GM21737 (cell line): ENCODE results near the gene ZNF423.

ENCODE experiments used
- ATAC-seq: cut with Tn5 transposase; IDR thresholded peaks from one replicate; pipeline ENCODE4 v1.9.1; 2021; ENCODE audit warnings: mild to moderate bottlenecking, moderate library complexity; ENCODE audit not compliant: unreplicated experiment

The ZNF423 gene

GRCh38 chr16:49827805-49828438, 28.0 kb downstream of the ZNF423 start:
- no peak for ATAC-seq

- no peak for ATAC-seq
Measured at GRCh38 chr16:49826515-49826914, 29.4 kb downstream of the ZNF423 start.

DNA sequence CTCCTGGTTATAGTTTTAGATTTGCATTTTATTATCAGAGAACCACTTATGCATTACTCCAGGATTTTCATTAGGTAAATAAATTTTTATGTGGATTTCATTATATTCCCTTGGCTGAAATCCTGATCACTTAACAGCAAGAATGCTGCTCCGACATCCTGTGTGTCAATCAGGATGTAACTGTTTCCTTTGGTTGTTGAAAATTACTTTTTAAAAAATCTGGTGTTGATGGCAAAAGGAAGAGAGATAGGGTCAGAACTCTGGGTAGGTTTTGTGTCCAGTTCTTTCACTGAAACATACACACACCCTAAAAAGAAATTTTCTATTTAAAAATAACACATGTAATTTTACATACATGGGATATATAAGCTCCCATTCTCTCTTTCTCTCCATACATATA, 30.9 kb downstream of the ZNF423 start:
- ATAC-seq, result no peak

DNA sequence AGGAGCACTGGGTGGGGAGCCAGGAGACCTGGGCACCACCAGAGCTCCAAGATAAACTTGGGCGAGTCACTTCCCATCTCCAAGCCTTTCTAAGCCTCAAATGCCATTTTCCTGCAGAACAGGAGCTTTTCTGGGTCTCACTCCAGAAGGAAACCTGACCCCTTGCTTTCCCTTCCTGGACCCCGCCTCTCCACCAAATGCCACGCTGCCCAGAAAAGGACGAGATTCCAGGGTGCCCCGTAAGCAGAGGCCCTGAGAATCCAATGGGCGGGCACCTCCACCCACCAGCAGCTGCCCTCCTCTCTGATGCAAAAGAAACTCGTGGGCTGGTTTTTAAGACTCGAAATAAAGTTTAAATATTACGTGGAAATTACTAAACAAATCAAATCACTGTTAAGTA, 31.3 kb downstream of the ZNF423 start:
- ATAC-seq, result no peak

- ATAC-seq, result no peak
Measured at GRCh38 chr16:49822649-49823370, 33.1 kb downstream of the ZNF423 start.

DNA sequence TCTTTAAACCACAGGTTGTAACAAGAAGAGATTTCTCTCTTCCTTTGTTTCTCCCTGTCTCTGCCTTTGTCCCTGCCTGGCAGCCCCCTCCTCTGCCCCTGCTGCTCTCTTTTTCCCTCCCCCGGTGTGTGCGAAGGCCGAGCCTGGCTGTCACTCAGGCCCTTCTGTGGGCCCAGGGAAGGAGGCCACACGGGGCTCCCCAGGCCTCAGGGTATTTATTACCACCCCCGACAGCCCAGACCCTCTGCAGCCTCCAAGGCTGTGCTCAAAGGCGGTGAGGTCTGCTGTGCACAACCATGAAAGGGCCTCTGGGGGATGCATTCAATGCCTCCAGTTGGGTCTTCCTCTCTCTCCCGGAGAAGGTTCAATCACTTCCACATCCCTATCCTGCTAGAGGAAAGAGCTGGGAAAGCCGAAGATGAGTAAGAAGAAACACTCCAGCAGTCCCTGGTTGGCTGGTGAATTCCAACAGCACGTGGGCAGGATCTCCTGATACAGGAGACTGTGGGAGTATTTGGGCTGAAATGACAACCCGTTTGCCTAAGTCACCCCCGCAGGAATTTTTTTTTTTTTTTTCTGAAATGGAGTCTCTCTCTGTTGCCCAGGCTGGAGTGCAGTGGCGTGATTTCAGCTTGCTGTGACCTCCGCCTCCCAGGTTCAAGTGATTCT, 34.2 kb downstream of the ZNF423 start:
- ATAC-seq, result no peak

GRCh38 chr16:49821156-49821555, 34.8 kb downstream of the ZNF423 start:
- no peak for ATAC-seq

GRCh38 chr16:49817754-49818507, 38.0 kb downstream of the ZNF423 start:
- ATAC-seq, result no peak

DNA sequence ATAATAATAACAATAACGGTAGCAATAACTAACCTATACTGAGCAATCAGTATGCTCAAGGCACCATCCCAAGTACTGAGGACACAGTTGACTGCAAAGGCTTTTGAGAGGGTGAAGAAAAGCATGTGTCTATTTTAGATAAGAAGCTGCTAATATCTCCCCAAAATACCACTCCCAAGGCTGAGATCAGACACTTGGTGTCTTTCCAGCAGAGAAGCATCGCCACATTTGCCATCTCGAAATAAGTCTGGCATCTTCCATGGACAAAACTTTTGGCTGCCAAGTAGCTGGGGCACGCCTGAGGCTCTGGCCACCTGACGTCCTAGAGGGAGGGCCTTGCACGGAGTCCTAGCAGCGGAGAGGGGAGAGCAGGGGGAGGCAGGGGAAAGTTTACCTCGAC, 39.0 kb downstream of the ZNF423 start:
- ATAC-seq, result no peak

DNA sequence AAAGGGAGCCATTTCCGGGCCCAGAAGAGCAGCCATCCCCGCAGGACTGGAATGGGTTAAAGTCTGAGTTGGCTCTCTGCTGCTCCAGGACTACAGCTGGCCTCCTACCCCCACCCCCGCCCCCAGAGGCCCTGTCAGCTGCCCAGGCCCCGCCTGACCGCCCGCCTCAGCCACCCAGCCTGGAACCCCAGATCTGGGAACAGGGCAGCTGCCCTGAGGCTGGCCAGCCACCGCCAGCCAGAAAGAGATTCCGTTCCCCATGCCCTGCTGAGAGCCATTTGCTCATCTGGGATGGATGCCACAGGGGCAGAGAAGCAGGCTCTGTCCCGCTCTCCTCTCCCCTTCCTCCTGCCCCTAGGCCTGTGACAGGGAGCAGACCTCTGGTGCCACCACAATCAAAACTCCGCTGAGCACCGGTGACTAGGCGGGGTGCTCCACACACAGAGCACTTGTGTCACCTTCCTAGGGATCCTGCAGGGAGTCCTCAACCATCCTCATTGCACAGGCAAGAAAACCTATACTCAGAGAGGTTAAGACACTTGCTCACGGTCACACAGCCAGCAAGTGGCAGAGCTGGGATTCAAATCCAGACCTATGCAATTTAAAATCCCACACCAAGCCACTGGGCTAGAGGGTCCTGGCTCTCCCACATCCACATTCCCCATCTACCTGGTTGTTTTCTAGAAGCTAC, 44.1 kb downstream of the ZNF423 start:
- ATAC-seq, result no peak

GRCh38 chr16:49810831-49811230, 45.1 kb downstream of the ZNF423 start:
- ATAC-seq, result no peak

- ATAC-seq, result no peak
Measured at GRCh38 chr16:49809561-49809960, 46.4 kb downstream of the ZNF423 start.

DNA sequence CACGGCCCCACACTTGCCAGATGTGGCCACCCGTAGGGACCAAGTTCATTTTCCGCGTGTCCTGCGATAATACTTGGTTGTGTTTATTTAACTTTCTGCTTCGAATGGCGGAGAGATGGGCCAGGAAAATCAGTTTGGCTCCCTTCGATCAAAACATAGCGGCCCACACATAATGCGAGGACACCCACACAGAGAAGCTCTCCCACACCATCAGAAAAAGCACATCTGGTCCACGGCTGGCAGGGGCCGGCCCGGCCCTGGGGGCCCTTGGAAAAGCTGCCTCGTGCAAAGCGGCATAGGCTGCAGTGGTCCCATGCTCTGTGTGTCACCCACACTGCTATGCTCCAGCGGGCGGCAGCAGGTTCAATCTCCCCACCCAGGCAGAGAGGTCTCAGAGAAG, 46.9 kb downstream of the ZNF423 start:
- no peak for ATAC-seq

- no peak for ATAC-seq
Measured at GRCh38 chr16:49806446-49806845, 49.5 kb downstream of the ZNF423 start.

DNA sequence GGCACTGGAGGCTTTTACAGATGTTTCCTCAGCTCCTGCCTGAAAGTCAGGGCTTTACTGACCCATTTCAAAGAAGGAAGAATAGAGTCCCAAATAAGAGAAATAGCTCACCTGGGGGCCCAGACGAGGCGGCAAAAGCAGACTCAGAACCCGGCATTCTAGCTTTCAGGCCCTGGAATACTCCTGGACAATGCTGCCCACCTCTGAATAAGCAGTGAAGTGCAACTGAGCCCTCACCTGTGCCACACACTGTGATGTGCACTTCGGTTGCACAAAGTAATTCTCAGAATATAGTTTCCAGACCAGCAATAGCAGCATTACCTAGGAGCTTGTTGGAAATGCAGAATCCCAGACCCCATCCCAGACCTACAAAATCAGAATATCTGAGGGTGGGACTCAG, 54.6 kb downstream of the ZNF423 start:
- no peak for ATAC-seq

GRCh38 chr16:49800876-49801275, 55.0 kb downstream of the ZNF423 start:
- no peak for ATAC-seq

DNA sequence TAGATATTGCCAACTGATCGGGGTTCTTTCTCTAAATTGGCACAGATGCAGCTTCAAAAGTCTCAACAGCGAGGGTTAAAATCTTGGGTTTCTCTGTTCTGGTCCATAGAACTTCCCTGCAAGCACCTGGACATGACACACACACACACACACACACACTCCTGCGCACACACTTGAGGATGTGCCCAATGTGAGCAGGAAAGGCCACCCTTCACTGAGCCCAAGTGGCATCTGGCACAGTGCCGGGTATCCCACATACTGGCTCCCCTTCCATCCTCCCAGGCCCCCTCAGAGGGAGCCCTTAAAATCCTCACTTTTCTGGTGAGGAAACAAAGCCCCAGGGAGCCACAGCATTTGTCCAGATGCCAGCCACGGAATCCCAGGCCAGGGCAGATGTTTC, 55.5 kb downstream of the ZNF423 start:
- no peak for ATAC-seq

DNA sequence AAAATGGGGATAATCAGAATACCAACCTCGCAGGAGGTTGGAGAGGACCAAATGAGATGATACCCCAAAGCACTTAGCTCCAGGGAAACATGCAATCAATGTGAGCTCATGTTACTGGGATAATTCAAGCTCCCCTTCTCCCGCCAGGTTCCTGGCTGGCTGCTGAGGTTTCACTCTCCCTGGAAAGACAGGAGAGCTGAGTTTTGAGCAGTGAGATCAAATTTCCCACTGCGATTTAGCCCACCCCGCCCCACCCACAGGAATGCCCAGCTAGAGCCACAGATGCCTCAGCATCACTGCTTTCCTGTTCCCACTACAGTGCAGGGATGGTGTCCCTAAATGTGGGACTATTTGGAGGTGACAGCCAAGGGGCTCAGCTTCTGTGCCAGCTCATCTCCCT, 56.7 kb downstream of the ZNF423 start:
- ATAC-seq, result no peak

DNA sequence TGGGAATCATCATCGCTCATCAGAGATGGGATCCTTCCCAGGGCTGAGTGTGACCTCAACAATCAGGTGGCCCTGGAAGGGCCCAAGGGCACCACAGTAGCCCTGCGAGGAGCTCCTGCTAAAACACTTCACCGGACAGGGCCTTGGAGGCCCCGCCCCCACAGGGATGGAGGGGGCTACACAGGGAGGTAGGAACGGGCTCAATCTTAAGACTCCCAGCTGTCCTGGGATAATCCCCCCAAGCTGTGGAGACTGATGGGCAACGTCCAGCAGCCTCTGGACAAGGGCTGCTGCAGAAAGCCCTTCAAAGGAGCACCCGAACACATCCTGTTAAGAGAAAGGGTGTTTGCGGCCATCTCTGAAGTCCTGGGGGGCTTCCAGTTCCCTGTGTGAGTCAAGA, 60.4 kb downstream of the ZNF423 start:
- ATAC-seq, result no peak

DNA sequence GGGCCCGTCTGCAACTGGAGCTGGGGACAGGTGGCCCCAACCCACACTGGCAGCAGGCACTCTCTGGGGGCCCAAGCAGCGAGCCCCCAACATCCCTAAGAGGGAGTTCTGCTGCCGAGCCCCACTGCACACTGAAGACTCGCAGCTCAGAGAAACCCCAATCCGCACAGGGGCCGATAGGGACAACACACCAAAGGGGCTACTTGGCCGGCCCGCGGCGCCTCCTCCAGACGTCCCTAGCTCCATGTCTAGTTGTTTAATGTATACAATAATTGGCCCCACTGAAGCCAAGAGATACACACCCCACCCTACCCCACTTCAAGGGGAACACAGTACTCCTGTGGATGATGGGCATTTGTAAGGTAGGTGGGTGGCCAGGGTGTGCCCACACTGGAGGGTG, 62.7 kb downstream of the ZNF423 start:
- no peak for ATAC-seq

- no peak for ATAC-seq
Measured at GRCh38 chr16:49789616-49790015, 66.3 kb downstream of the ZNF423 start.
